ENCODE results near the gene TCEA3. TPM values are rescaled to one million over a fixed set of nuclear protein-coding genes. Genes with fewer than 3 reads are reported as not detected.

TCEA3 gene
- polyA plus RNA-seq, 4 donors: 20.5 to 55.2 (median 32.4) TPM

DNA sequence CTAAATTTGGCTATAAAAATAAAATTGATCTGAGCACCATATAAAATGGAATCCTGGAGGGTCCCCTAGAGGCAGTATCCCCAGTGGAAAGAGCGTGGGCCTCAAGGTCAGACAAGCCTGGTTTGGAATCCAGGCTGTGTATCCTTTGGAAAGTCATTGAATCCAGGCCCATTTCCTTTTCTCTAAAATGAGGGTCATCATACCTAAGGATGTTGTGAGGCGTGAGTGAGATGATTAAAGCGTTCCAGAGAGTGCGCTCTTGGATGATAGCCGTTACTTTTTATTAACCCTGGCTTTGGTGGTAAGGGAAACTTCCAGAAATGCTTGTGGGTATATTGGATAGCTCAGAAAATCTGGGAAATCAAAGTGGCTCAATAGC lies 54.2 kb downstream of the TCEA3 start:
- no peaks in the 10 kb centered on the region for H3K27me3 ChIP-seq (ENCODE audit: control insufficient read depth in 3 of 3, insufficient read depth in 3 of 3, low read length in 3 of 3)
- DNase-seq: no peak
- H3K9me3 ChIP-seq (ENCODE audit: control insufficient read depth in 2 of 2, insufficient read depth in 1 of 2, low read depth in 1 of 2, low read length in 1 of 2): peaks cover 0 to 10% of the 10 kb centered on the region in 2 donors
- no peak for FAIRE-seq
- peaks cover 0 to 13% (median 3%) of the 10 kb centered on the region in 3 donors for H3K36me3 ChIP-seq (ENCODE audit: control insufficient read depth in 3 of 3, insufficient read depth in 2 of 3, low read depth in 1 of 3, low read length in 3 of 3)
- WGBS, 3 donors: 62 to 73% (median 66%) methylated on average over 5 of the region's 5 CpGs
- peaks cover 4 to 37% (median 9%) of the 10 kb centered on the region in 3 donors for H3K4me1 ChIP-seq (ENCODE audit: control insufficient read depth in 3 of 3, insufficient read depth in 2 of 3, low read depth in 1 of 3, low read length in 2 of 3)
- peak overlapping the region; percentile 27 to 99 (median 50) for H3K27ac ChIP-seq (ENCODE audit: low read depth in 1 of 3, low read length in 2 of 3)
- H3K4me3 ChIP-seq (ENCODE audit: low read depth in 1 of 3, low read length in 3 of 3): peak overlapping the region in 2 of 3 donors; percentile 8 to 98

DNA sequence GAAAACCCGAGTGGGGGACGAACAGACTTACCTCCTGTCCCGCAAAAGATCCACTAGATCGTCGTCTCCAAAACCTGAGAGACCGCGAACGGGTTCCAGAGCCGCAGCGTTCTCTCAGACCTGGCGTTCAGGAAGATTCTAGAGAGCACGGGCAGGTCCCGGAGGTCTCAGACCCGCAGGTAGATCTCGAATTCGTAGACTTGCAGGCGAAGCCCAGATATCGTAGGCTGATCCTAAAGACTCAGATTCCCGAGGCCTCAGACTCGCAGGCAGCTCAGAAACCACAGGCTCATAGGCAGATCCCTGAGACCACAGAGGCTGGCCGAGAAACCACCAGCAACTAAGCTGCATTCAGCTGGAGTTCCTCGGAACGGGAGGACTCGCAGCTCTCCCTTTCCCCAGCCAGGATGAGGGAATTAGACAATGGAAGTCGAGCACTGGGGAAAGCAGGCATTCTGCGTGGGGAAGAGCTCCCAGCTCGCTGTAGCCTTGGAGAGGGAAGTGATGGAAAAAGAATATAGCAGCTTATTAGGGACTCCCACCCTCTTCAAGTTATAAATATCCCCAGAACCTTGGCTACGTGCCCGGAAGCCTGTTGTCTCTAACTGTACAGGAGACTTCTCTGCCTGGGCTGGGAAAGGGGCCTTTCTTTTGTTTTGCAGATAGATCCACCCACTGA lies 55.1 kb downstream of the TCEA3 start, which contains the start of gene ZNF436:
TSS of gene ZNF436 (minus strand) at position 502 of the 679 bp plus-strand sequence. CDS start 1,831 bp downstream, outside the sequence.
- H3K27me3 ChIP-seq (ENCODE audit: control insufficient read depth in 3 of 3, insufficient read depth in 3 of 3, low read length in 3 of 3): no peaks in the 10 kb centered on the region
- FAIRE-seq: no peak
- peak; percentile 60 to 81 for DNase-seq
- 1% methylated on average over 29 of the region's 29 CpGs for WGBS, 3 donors
- H3K27ac ChIP-seq (ENCODE audit: low read depth in 1 of 3, low read length in 2 of 3): peak within 1 kb of the TSS; percentile 87 to 99 (median 91)
- H3K4me1 ChIP-seq (ENCODE audit: control insufficient read depth in 3 of 3, insufficient read depth in 2 of 3, low read depth in 1 of 3, low read length in 2 of 3): peaks cover 4 to 37% (median 9%) of the 10 kb centered on the region in 3 donors
- peak within 1 kb of the TSS; percentile 85 to 98 (median 87) for H3K4me3 ChIP-seq (ENCODE audit: low read depth in 1 of 3, low read length in 3 of 3)
- peaks cover 0 to 14% of the 10 kb centered on the region in 2 donors for H3K9me3 ChIP-seq (ENCODE audit: control insufficient read depth in 2 of 2, insufficient read depth in 1 of 2, low read depth in 1 of 2, low read length in 1 of 2)
- peaks cover 0 to 19% (median 3%) of the 10 kb centered on the region in 3 donors for H3K36me3 ChIP-seq (ENCODE audit: control insufficient read depth in 3 of 3, insufficient read depth in 2 of 3, low read depth in 1 of 3, low read length in 3 of 3)

DNA sequence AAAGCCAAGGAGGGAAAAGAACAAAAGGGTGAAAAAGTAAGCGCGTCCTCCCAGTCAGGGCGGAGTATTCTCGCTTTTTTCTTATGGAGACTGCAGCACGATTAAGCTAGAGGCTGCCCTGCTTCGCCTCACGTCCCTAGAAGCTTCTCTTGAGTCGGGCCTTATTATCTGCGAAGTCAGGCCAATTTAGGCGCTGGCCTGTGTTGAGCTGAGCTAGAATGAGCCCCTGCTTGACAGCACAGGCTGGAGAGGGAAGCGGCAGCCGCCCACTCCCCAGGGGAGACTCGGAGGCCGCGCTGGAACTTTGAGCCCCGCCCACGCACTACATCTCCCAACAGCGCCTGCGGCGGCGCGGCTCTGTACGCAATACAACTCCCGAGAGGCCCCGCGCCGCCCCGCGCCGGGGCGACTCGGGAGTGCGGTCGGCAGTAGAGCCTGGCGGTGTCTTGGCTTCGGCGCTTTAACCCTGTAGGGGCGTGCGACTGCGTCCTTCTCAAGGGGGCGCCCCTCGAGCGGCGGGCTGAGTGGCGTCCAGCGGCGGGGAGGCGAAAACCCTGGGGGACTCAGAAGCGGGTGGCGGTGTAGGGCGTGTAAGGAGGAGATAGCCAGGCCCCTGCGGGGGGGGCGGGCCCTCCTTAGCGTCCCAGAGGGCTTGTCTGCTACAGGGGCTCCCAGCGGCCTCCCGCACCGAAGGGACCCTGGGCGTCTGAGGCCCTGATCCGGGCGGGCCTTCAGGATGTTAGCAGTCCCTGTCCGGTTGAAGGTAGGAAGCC lies 55.8 kb downstream of the TCEA3 start:
- Histone ChIP-seq H3K27ac (ENCODE audit: low read depth in 1 of 3, low read length in 2 of 3) (peak overlapping the region; percentile 87 to 99 (median 91)), H3K4me3 (ENCODE audit: low read depth in 1 of 3, low read length in 3 of 3) (peak overlapping the region; percentile 85 to 98 (median 87)), H3K9me3 (ENCODE audit: control insufficient read depth in 2 of 2, insufficient read depth in 1 of 2, low read depth in 1 of 2, low read length in 1 of 2) (peaks cover 0 to 21% of the 10 kb centered on the region in 2 donors), H3K4me1 (ENCODE audit: control insufficient read depth in 3 of 3, insufficient read depth in 2 of 3, low read depth in 1 of 3, low read length in 2 of 3) (peaks cover 4 to 37% (median 9%) of the 10 kb centered on the region in 3 donors), H3K36me3 (ENCODE audit: control insufficient read depth in 3 of 3, insufficient read depth in 2 of 3, low read depth in 1 of 3, low read length in 3 of 3) (peaks cover 0 to 25% (median 4%) of the 10 kb centered on the region in 3 donors), H3K27me3 (ENCODE audit: control insufficient read depth in 3 of 3, insufficient read depth in 3 of 3, low read length in 3 of 3) (no peaks in the 10 kb centered on the region)
- no peak for FAIRE-seq
- peak; percentile 90 to 96 for DNase-seq
- 0 to 1% (median 1%) methylated on average over 51 to 61 of the region's 61 CpGs for WGBS, 3 donors

DNA sequence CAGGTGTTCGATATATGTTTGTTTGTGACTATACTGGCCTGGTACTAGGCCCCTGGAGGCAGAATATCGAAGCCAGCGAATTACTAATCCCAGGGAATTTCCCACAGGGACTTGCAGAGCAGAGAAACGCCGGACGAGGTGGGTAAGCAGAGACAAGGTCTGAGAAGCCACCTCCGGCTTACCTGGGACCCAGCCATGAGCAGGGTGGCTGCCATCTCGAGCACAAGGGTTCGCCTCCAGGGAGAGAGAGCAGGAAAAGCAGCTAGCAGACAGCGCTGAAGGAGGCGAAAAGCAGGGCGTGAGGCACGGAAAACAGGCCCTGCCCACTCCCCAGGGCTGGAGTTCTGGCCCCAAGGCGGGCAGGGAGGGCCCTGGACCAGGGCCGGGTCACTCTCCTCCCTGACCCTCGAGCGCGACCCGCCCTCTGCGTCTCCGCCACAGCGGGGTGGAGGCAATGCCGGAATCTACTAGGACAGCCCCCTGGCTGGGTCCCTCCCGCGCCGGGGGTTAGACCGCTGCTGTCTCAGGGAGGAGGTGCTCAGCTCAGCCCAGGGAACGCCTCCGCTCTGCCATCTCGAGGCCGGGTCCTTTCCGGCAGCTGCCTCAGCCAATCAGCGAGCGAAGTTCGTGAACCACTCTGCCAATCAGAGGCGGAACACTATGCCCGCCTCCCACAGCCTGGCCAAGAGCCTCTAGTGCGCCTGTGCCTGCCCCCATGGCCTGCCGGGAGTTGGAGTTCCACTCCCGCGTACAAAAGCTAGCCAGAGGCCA lies 56.6 kb downstream of the TCEA3 start:
- H3K4me3 ChIP-seq (ENCODE audit: low read depth in 1 of 3, low read length in 3 of 3): peak overlapping the region; percentile 85 to 98 (median 87)
- FAIRE-seq: no peak
- 1 to 2% (median 1%) methylated on average over 31 to 41 of the region's 41 CpGs for WGBS, 3 donors

DNA sequence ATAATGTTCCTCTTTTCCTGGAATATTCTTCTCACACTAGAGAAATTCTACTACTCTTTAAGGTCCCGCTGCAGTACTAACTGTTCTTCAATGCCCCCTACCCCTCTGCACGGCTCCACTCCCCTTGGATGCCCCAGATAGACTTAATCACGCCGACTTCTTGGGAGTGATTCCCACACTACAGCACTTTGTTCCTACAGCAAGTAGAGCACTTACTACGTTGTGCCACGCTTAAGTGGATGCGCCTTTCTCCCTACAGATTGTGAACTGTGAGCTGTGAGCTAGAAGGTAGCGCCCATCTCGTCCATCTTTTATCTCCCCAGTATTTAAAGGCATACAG lies 57.1 kb downstream of the TCEA3 start:
- Histone ChIP-seq H3K27me3 (ENCODE audit: control insufficient read depth in 3 of 3, insufficient read depth in 3 of 3, low read length in 3 of 3) (no peaks in the 10 kb centered on the region), H3K9me3 (ENCODE audit: control insufficient read depth in 2 of 2, insufficient read depth in 1 of 2, low read depth in 1 of 2, low read length in 1 of 2) (peaks cover 3 to 34% of the 10 kb centered on the region in 2 donors), H3K4me3 (ENCODE audit: low read depth in 1 of 3, low read length in 3 of 3) (peak overlapping the region; percentile 45 to 98 (median 85)), H3K36me3 (ENCODE audit: control insufficient read depth in 3 of 3, insufficient read depth in 2 of 3, low read depth in 1 of 3, low read length in 3 of 3) (peaks cover 8 to 32% (median 16%) of the 10 kb centered on the region in 3 donors), H3K4me1 (ENCODE audit: control insufficient read depth in 3 of 3, insufficient read depth in 2 of 3, low read depth in 1 of 3, low read length in 2 of 3) (peaks cover 4 to 37% (median 9%) of the 10 kb centered on the region in 3 donors), H3K27ac (ENCODE audit: low read depth in 1 of 3, low read length in 2 of 3) (peak overlapping the region; percentile 86 to 99 (median 87))
- no peak for FAIRE-seq
- 30 to 48% (median 45%) methylated on average over 9 of the region's 9 CpGs for WGBS, 3 donors
- DNase-seq: peak in 1 of 2 donors; percentile 48

More for the DNA sequence above, 56.6 kb downstream of the TCEA3 start:
- no peaks in the 10 kb centered on the region for H3K27me3 ChIP-seq (ENCODE audit: control insufficient read depth in 3 of 3, insufficient read depth in 3 of 3, low read length in 3 of 3)
- peaks cover 0 to 29% of the 10 kb centered on the region in 2 donors for H3K9me3 ChIP-seq (ENCODE audit: control insufficient read depth in 2 of 2, insufficient read depth in 1 of 2, low read depth in 1 of 2, low read length in 1 of 2)
- H3K27ac ChIP-seq (ENCODE audit: low read depth in 1 of 3, low read length in 2 of 3): peak overlapping the region; percentile 87 to 99 (median 91)
- DNase-seq: peak; percentile 99 to 100
- H3K4me1 ChIP-seq (ENCODE audit: control insufficient read depth in 3 of 3, insufficient read depth in 2 of 3, low read depth in 1 of 3, low read length in 2 of 3): peaks cover 4 to 37% (median 9%) of the 10 kb centered on the region in 3 donors
- peaks cover 2 to 33% (median 10%) of the 10 kb centered on the region in 3 donors for H3K36me3 ChIP-seq (ENCODE audit: control insufficient read depth in 3 of 3, insufficient read depth in 2 of 3, low read depth in 1 of 3, low read length in 3 of 3)

DNA sequence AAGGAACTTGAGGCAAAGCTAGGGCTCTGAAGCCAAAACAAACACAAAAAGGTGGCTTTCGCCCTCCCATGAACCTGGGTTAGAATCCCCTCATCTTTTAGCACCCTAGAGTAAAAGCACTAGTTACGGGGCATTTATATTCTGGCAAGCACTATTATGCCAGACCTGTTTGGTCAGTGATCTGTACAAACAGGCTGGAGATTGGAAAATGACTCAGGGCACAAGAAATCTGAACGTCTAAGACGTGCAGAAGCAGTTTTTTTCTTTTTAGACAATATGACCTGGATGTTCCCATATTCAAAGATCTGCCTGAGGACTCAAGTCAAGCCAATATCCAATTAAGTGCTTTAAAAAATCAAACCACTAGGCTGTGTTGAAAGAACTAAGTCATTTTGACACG lies 58.0 kb downstream of the TCEA3 start:
- Histone ChIP-seq H3K4me3 (ENCODE audit: low read depth in 1 of 3, low read length in 3 of 3) (no peak overlapping the region), H3K27me3 (ENCODE audit: control insufficient read depth in 3 of 3, insufficient read depth in 3 of 3, low read length in 3 of 3) (no peaks in the 10 kb centered on the region), H3K4me1 (ENCODE audit: control insufficient read depth in 3 of 3, insufficient read depth in 2 of 3, low read depth in 1 of 3, low read length in 2 of 3) (peaks cover 4 to 32% (median 9%) of the 10 kb centered on the region in 3 donors), H3K36me3 (ENCODE audit: control insufficient read depth in 3 of 3, insufficient read depth in 2 of 3, low read depth in 1 of 3, low read length in 3 of 3) (peaks cover 14 to 32% (median 23%) of the 10 kb centered on the region in 3 donors), H3K9me3 (ENCODE audit: control insufficient read depth in 2 of 2, insufficient read depth in 1 of 2, low read depth in 1 of 2, low read length in 1 of 2) (peaks cover 4 to 42% of the 10 kb centered on the region in 2 donors), H3K27ac (ENCODE audit: low read depth in 1 of 3, low read length in 2 of 3) (no peak overlapping the region)
- no peak for DNase-seq
- FAIRE-seq: no peak
- 85 to 86% (median 85%) methylated on average over 5 of the region's 5 CpGs for WGBS, 3 donors

DNA sequence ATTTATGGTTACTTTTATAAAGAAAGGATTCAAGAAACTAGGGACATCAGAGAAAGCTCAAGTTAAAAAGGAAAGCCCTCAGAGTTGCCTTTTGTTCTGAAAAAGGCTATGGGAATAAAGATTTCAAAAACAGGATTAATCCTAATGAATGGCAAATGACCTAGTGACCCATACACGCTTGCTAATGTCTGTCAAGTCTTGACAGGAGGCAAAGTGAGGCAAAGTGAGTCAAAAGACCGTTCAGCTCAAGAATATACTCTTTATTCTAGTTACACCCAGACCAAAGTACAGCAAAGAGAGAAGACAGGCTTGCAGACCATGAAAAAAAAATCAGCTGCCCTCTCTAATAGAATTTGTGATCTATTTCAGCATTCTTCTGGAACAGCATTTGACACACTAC lies 58.4 kb downstream of the TCEA3 start:
- 63 to 92% (median 77%) methylated on average over 2 of the region's 2 CpGs for WGBS, 3 donors
- Histone ChIP-seq H3K27ac (ENCODE audit: low read depth in 1 of 3, low read length in 2 of 3) (no peak overlapping the region), H3K4me1 (ENCODE audit: control insufficient read depth in 3 of 3, insufficient read depth in 2 of 3, low read depth in 1 of 3, low read length in 2 of 3) (peaks cover 4 to 28% (median 6%) of the 10 kb centered on the region in 3 donors), H3K4me3 (ENCODE audit: low read depth in 1 of 3, low read length in 3 of 3) (no peak overlapping the region), H3K27me3 (ENCODE audit: control insufficient read depth in 3 of 3, insufficient read depth in 3 of 3, low read length in 3 of 3) (no peaks in the 10 kb centered on the region), H3K9me3 (ENCODE audit: control insufficient read depth in 2 of 2, insufficient read depth in 1 of 2, low read depth in 1 of 2, low read length in 1 of 2) (peaks cover 4 to 47% of the 10 kb centered on the region in 2 donors), H3K36me3 (ENCODE audit: control insufficient read depth in 3 of 3, insufficient read depth in 2 of 3, low read depth in 1 of 3, low read length in 3 of 3) (peaks cover 17 to 32% (median 24%) of the 10 kb centered on the region in 3 donors)
- FAIRE-seq: no peak
- no peak for DNase-seq

Measured in small intestine (tissue), 7 donors.